Measurements from ENCODE around the gene PXN. TPM values are rescaled to one million over a fixed set of nuclear protein-coding genes. Genes with fewer than 3 reads are reported as not detected.
A peak's percentile ranks its signal among the peaks of the same experiment; 100 is the strongest.

Gene PXN
- total RNA-seq, 6 experiments from 2014 or later = 15.1 to 32.6 (median 24.1) TPM

DNA sequence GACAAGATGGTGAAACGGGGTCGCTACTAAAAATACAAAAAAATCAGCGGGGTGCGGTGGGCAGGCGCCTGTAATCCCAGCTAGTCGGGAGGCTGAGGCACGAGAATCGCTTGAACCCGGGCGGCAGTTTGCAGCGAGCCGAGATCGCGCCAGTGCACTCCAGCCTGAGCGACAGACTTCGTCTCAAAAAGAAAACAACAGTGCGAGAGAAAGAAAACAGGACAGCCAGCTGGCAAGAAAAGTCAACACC is 26.8 kb upstream of the PXN start:
- WGBS (ENCODE audit: insufficient coverage, low coverage, low lambda C conversion rate, missing lambda C conversion rate) = 2% methylated on average over 16 of the region's 17 CpGs
- Histone ChIP-seq H3K27me3 (no peaks in the 10 kb centered on the region), H3K4me1 (peaks cover 0 to 6% (median 0%) of the 10 kb centered on the region in 4 donors), H3K9me3 (no peaks in the 10 kb centered on the region), H3K4me3 (peak overlapping the region; percentile 28 to 63 (median 59)), H3K27ac (peak overlapping the region; percentile 97 to 99 (median 99)), H3K36me3 (no peaks in the 10 kb centered on the region)
- DNase-seq = peak in 1 of 3 donors; percentile 56
- ATAC-seq = peak; percentile 1 to 9 (median 1)
- TF ChIP-seq POLR2A (IDR thresholded peaks at IDR 0.05) = no peak
- TF ChIP-seq, protein P1, sequence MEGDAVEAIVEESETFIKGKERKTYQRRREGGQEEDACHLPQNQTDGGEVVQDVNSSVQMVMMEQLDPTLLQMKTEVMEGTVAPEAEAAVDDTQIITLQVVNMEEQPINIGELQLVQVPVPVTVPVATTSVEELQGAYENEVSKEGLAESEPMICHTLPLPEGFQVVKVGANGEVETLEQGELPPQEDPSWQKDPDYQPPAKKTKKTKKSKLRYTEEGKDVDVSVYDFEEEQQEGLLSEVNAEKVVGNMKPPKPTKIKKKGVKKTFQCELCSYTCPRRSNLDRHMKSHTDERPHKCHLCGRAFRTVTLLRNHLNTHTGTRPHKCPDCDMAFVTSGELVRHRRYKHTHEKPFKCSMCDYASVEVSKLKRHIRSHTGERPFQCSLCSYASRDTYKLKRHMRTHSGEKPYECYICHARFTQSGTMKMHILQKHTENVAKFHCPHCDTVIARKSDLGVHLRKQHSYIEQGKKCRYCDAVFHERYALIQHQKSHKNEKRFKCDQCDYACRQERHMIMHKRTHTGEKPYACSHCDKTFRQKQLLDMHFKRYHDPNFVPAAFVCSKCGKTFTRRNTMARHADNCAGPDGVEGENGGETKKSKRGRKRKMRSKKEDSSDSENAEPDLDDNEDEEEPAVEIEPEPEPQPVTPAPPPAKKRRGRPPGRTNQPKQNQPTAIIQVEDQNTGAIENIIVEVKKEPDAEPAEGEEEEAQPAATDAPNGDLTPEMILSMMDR (IDR thresholded peaks at IDR 0.05) = no peak
- intact Hi-C loops (cut with DNase I) = no loop called here

DNA sequence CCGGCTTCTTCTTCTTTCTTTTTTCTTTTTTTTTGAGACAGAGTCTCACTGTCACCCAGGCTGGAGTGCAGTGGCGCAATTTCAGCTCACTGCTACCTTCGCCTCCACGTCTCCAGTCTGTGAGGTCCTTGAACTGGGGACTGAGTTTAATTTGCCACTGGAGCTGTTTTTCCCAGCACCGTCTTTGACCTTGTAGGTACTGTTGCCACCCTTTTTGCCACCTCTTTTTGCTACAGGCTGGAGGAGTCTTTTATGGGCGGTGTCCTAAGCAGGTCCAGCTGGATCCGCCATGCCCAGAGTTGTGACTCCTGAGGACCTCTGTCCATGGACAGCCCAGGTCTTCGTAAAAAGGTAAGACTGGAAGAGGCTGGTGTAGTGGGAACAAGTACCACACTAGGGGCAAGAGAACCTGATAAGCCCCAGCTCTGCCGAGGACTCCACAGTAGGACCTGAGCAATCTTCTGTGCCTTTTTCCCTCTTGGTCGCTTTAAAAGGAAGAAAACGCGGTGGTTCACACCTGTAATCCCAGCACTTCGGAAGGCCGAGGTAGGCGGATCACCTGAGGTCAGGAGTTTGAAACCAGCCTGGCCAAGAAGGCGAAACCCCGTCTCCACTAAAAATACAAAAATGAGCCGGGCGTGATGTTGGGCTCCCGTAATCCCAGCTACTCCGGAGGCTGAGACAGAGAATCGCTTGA is 25.2 kb upstream of the PXN start:
- H3K4me1 ChIP-seq = peaks cover 0 to 6% (median 0%) of the 10 kb centered on the region in 4 donors
- 10% methylated on average over 22 of the region's 22 CpGs for WGBS (ENCODE audit: insufficient coverage, low coverage, low lambda C conversion rate, missing lambda C conversion rate)
- H3K4me3 ChIP-seq = peak overlapping the region; percentile 0 to 42 (median 41)
- no peaks in the 10 kb centered on the region for H3K27me3 ChIP-seq
- no peak for DNase-seq
- peak overlapping the region; percentile 97 to 99 (median 99) for H3K27ac ChIP-seq
- TF ChIP-seq, protein P1 (IDR thresholded peaks at IDR 0.05) = no peak
- no peak for TF ChIP-seq POLR2A (IDR thresholded peaks at IDR 0.05)
- H3K36me3 ChIP-seq = no peaks in the 10 kb centered on the region
- peak; percentile 2 to 13 (median 4) for ATAC-seq
- intact Hi-C loops (cut with DNase I) = no loop called here
- no peaks in the 10 kb centered on the region for H3K9me3 ChIP-seq

DNA sequence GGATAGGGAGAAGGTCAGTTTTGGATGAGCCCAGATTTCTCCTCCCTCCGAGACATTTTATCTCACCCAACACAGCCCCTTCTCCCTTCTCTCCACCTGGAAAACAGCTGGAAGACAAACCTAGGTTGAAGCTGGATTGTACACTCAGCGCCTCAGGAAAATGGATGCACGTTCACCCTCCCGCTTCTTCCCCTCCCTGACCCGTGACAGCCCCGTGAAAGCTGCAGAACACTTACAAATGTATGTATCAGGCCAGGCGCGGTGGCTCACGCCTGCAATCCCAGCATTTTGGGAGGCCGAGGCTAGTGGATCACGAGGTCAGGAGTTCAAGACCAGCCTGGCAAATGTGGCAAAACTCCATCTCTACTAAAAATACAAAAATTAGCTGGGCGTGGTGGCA is 22.0 kb upstream of the PXN start:
- H3K4me1 ChIP-seq = peaks cover 0 to 6% (median 0%) of the 10 kb centered on the region in 4 donors
- no peaks in the 10 kb centered on the region for H3K27me3 ChIP-seq
- WGBS (ENCODE audit: insufficient coverage, low coverage, low lambda C conversion rate, missing lambda C conversion rate) = 75% methylated on average over 8 of the region's 12 CpGs
- no peaks in the 10 kb centered on the region for H3K36me3 ChIP-seq
- no peak overlapping the region for H3K4me3 ChIP-seq
- H3K9me3 ChIP-seq = no peaks in the 10 kb centered on the region
- TF ChIP-seq POLR2A (IDR thresholded peaks at IDR 0.05) = no peak
- TF ChIP-seq, protein P1 (IDR thresholded peaks at IDR 0.05) = no peak
- H3K27ac ChIP-seq = no peak overlapping the region
- no peak for DNase-seq
- intact Hi-C loops (cut with DNase I) = no loop called here
- no peak for ATAC-seq

DNA sequence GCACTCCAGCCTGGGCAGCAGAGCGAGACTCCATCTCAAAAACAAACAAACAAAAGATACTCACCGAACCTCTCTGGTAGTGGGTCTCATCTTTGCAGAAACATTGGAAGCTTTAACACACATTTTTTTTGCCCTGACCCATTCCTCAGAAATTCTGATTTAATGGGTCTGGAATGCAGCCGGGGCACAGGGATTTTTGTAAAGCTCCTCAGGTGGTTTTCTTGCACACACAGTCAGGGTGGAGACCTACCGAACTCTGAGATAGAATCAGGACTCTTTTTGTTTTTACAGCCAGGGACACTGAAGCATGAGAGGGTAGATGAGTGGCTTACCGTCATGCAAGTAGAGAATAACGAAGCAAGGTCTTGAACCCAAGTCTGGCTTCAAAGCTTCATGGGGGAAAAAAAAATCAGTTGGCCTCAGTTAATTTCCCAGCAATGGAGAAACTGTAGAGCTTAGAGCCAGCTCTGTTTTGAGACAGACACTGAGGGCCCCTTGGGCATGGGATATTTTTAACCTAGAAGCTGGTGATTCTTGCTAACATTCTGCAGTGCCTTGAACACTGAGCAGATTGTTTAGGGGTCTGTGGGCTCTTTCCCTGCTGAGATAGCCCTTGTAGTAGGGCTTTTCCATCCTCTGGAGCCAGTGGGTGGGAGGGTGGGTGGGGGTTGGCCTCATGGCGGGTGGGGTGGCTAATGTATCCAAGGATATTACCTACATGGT is 21.4 kb upstream of the PXN start:
- H3K36me3 ChIP-seq = no peaks in the 10 kb centered on the region
- H3K4me1 ChIP-seq = peaks cover 0 to 6% (median 0%) of the 10 kb centered on the region in 4 donors
- TF ChIP-seq, protein P1 (IDR thresholded peaks at IDR 0.05) = no peak
- no peak for TF ChIP-seq POLR2A (IDR thresholded peaks at IDR 0.05)
- H3K27ac ChIP-seq = no peak overlapping the region
- intact Hi-C loops (cut with DNase I) = no loop called here
- no peak for DNase-seq
- no peaks in the 10 kb centered on the region for H3K9me3 ChIP-seq
- 75% methylated on average over 6 of the region's 7 CpGs for WGBS (ENCODE audit: insufficient coverage, low coverage, low lambda C conversion rate, missing lambda C conversion rate)
- no peak overlapping the region for H3K4me3 ChIP-seq
- H3K27me3 ChIP-seq = no peaks in the 10 kb centered on the region
- ATAC-seq = no peak

Data from right lobe of liver (tissue), 6 donors.